NCI-H1092 (cell line): ENCODE measurements around the gene USP16.

Experiments used
- DNase-seq: peaks from one replicate; lab custom pipeline; 2025; lab: John Stamatoyannopoulos, UW

Gene USP16

DNA sequence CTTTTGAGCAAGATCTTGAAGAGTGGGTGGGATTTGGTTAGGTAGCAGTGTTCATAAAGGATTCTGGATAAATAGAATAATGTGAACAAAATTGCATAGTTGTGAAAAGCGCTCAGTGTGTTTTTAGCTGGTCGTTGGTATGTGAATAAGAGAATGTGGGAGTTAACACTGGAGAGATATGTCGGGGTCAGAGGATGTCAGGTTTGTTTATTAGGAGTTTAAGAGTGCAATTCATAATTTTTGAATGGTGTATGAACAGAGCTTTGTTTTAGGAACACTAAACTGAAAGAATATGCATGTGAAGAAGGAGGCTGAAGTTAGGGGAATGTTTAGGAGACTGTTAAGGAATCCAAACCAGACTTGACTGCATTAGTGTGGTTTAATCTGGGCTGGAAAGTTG is 9.4 kb downstream of the USP16 start:
- DNase-seq: no peak

- no peak for DNase-seq
Observed at GRCh38 chr21:29034678-29035077, 10.2 kb downstream of the USP16 start.

DNA sequence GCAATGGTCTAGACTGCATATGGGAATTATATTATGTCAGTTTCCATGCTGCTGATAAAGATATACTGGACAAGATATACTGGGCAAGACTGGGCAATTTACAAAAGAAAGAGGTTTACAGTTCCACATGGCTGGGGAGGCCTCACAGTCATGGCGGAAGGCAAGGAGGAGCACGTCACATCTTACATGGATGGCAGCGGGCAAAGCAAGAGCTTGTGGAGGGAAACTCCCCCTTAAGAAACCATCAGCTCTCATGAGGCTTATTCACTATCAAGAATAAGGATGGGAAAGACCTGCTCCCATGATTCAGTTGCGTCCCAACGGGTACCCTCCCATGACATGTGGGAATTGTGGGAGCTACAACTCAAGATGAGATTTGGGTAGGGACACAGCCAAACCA is 27.8 kb downstream of the USP16 start:
- DNase-seq: no peak

DNA sequence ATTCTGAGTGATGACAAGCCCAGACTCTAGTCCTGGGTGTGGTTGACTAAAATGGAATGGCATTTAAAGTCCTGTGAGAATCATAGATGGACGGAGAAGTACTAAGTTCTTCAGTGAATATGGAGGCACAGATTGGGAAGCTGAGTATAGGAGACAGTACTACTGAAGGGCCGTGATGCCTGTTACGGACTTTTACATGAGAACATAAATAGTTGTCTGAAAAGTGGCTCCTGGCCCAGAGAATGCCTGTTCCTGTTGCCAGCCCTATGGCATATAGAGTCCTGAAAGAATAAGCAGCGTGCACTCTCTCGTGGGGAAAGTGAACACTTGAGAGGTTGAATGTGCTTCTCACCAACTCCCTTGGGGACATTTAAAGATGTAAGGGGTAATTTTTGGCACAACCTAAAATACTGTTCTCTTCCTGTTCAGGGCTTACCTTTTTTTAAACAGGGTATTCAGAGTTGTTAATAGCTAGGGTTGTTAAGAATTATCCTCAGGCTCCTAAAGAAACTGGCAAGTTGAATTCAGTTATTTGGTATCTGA is 28.6 kb downstream of the USP16 start:
- DNase-seq: no peak

- no peak for DNase-seq
Observed at GRCh38 chr21:29053656-29054055, 29.2 kb downstream of the USP16 start.

GRCh38 chr21:29055080-29055479 is 30.6 kb downstream of the USP16 start:
- DNase-seq: no peak

GRCh38 chr21:29056005-29056404 is 31.5 kb downstream of the USP16 start:
- no peak for DNase-seq

- DNase-seq: no peak
Observed at GRCh38 chr21:29056538-29057050, 32.1 kb downstream of the USP16 start.

DNA sequence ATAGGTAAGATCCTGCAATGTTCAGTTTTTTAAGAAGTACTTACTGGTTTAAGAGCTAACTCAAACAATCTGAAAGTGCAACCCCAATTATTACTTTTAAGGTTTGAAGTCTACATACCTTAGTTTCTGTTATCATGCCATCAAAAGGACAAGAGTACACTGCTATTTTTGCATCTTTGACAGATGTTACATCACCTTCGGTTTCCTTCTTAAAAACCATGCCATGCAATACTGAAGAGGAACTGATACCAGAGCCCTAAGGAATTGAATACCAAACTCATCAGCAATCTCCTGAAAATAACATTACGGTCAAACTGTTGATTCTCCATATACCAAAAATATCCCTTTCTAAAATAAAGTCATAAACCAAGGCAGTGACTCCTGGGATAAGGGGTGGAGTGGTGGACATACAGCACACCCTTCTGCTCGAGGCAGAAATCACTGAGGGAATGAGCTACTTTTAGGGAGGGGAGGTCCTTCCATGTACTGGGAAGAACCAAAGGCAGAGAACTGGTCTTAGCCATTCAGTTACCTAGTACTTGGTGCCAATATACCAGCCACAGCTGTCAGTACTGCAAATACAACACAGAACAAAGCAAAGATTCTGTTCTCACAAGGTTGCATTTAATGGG is 40.5 kb downstream of the USP16 start:
- DNase-seq: no peak

- no peak for DNase-seq
Observed at GRCh38 chr21:29072873-29073221, 48.4 kb downstream of the USP16 start.

DNA sequence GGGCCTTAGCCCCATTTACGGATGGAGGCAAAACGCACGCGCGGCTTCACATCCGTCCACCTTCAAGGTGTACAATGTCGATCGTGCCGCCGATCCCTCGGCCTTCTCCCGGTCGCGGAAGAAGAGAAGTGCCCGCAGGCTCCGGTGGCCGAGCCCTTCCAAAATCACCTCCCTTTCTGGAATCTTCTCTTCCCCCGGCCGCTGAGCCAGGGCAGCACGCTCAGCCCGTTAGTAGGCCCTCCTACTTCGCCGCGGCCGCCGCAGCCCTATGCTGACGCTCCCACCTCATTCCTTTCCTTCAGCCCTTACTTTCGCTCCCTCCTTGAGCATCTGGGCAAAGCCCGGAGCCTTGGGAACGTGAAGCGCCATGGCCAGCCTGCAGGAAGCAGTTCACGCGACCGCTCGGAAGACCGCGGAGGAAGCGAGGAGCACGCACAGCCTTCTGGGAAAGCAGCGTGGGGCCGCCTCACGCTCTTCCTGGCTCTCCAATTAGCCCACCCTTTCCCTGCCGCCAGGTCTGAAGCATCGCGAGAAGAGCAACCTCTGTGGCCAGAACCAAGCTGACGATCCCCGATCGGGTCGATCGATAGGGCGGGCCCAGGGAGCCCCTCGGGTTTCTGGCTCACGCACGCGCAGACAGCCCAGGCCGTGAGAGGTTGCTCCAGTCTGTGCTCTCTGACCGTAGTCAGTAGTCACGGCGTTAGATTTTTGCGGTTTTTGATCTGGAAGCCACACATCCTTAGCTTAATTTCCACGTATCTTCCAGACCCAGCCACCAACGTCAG is 48.9 kb downstream of the USP16 start, which contains the start of gene CCT8:
Gene CCT8, minus strand, starts transcription at position 427 of the 785 bp plus-strand sequence. Its CDS starts 58 bp downstream, at position 369.
- peak; percentile 99 for DNase-seq

- DNase-seq: peak; percentile 65
Observed at GRCh38 chr21:29074007-29074376, 49.5 kb downstream of the USP16 start.

DNA sequence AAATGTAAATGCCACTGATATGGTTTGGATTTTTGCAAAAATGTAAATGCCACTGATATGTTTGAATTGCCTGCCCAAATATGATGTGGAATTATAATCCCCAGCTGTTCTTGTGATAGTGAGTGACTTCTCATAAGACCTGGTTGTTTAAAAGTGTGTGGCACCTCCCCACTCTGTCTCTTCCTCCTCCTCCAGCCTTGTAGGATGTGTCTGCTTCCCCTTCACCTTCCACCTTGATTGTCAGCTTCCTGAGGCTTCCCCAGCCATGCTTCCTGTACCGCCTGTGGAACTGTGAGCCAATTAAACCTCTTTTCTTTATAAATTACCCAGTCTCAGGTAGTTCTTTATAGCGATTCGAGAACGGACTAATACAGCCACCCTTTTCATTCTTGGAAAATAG is 50.3 kb downstream of the USP16 start:
- no peak for DNase-seq

- DNase-seq: no peak
Observed at GRCh38 chr21:29075706-29076466, 51.4 kb downstream of the USP16 start.

GRCh38 chr21:29076731-29077640 is 52.5 kb downstream of the USP16 start:
- peak; percentile 64 for DNase-seq

- DNase-seq: peak; percentile 58
Observed at GRCh38 chr21:29077651-29078090, 53.2 kb downstream of the USP16 start.

DNA sequence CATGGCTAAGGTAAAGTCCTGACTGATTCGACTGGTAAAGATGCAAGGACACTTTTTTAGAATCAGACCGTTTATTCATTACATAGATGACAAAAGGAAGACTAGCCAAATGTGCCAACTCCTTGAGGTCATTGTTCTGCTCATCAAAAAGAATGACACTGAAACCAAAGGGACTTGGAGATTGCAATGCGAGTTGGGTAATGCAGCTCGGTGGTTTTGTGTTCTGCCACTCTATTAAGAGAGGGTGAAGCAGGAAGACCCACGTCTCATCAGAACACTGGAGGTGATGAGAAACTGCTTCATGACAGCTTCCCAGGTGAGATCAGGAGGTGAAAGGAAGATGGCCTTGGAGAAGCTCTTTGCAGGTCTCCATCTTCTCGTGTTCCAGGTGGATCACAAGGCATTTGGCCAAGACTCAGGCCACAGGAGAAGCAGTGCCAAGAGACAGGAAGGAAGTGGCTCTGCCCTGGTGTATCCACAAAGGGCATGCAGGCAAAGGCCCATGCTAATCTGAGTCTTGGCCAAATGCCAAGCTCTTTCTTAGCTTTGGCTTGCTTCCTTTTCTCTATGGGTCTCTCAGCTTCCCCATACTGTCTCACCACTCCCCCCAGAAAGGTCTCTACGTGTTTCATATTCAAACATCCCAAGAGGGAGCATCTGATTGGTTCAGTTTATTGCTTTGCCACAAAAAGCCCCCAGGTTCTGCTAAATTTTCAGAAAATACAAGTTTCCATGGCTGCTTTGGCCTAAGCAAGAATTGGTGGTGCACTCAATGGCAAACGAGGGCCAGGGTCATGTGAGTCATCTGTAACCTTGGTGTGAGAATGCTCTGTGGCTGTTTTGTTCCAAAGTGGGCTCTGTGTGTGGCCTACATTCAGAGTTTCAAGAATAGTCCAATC is 54.6 kb downstream of the USP16 start:
- no peak for DNase-seq

- DNase-seq: no peak
Observed at GRCh38 chr21:29080454-29080941, 56.0 kb downstream of the USP16 start.

GRCh38 chr21:29082046-29082815 is 57.8 kb downstream of the USP16 start:
- no peak for DNase-seq
